Endothelial cell (in vitro differentiated cells): ENCODE results near the gene SLC28A1. TPM values are rescaled to one million over a fixed set of nuclear protein-coding genes. Genes with fewer than 3 reads are reported as not detected.

ENCODE experiments used
- DNase-seq: peaks from one replicate; pipeline ENCODE4 v3.0.0; 2021; ENCODE audit warnings: low spot score
- H3K27ac Mint-ChIP-seq: one replicate; pipeline ENCODE4 v1.8.0; 2021; ENCODE audit warnings: mixed read lengths, inconsistent platforms; ENCODE audit not compliant: unreplicated experiment
- H3K27me3 Mint-ChIP-seq: one replicate; pipeline ENCODE4 v1.8.0; 2021; ENCODE audit warnings: mild to moderate bottlenecking, moderate library complexity, mixed read lengths, inconsistent platforms; ENCODE audit not compliant: unreplicated experiment
- H3K36me3 Mint-ChIP-seq: one replicate; pipeline ENCODE4 v1.8.0; 2021; ENCODE audit warnings: mild to moderate bottlenecking, low read depth, mixed read lengths, inconsistent platforms; ENCODE audit not compliant: unreplicated experiment
- H3K4me1 Mint-ChIP-seq: one replicate; pipeline ENCODE4 v1.8.0; 2021; ENCODE audit warnings: mild to moderate bottlenecking, mixed read lengths, inconsistent platforms; ENCODE audit not compliant: unreplicated experiment
- H3K4me3 Mint-ChIP-seq: one replicate; pipeline ENCODE4 v1.8.0; 2021; ENCODE audit warnings: mild to moderate bottlenecking, mixed read lengths, inconsistent platforms; ENCODE audit not compliant: unreplicated experiment
- H3K9me3 Mint-ChIP-seq: one replicate; pipeline ENCODE4 v1.8.0; 2021; ENCODE audit warnings: mixed read lengths, inconsistent platforms; ENCODE audit not compliant: unreplicated experiment
- total RNA-seq: library from RNA; stranded (reverse); fragmentation: NEBNext Ultra II Directional; extraction: Animal tissue kit (Norgen Biotek cat#: 25700); gene quantifications from one replicate; pipeline ENCODE4 v1.2.1, GENCODE V29; 2021; ENCODE audit not compliant: unreplicated experiment
- TF ChIP-seq, protein P1 (sequence below): fragments of 200-600 bp; sonication (generic); IDR thresholded peaks from one replicate; pipeline ENCODE4 v1.5.0; 2021; ENCODE audit warnings: antibody characterized with exemption; ENCODE audit not compliant: unreplicated experiment

The SLC28A1 gene
- total RNA-seq, 1 donor from 2014 or later = not detected

GRCh38 chr15:84953726-84954125 lies 69.3 kb downstream of the SLC28A1 start:
- Mint-ChIP-seq H3K4me3 (no peak overlapping the region), H3K27ac (no peak overlapping the region), H3K36me3 (no peaks in the 10 kb centered on the region), H3K9me3 (no peaks in the 10 kb centered on the region), H3K27me3 (no peaks in the 10 kb centered on the region), H3K4me1 (peaks cover 24% of the 10 kb centered on the region)
- DNase-seq = no peak
- TF ChIP-seq, protein P1, sequence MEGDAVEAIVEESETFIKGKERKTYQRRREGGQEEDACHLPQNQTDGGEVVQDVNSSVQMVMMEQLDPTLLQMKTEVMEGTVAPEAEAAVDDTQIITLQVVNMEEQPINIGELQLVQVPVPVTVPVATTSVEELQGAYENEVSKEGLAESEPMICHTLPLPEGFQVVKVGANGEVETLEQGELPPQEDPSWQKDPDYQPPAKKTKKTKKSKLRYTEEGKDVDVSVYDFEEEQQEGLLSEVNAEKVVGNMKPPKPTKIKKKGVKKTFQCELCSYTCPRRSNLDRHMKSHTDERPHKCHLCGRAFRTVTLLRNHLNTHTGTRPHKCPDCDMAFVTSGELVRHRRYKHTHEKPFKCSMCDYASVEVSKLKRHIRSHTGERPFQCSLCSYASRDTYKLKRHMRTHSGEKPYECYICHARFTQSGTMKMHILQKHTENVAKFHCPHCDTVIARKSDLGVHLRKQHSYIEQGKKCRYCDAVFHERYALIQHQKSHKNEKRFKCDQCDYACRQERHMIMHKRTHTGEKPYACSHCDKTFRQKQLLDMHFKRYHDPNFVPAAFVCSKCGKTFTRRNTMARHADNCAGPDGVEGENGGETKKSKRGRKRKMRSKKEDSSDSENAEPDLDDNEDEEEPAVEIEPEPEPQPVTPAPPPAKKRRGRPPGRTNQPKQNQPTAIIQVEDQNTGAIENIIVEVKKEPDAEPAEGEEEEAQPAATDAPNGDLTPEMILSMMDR = no peak

- peak; percentile 70 for DNase-seq
- Mint-ChIP-seq H3K4me1 (peaks cover 32% of the 10 kb centered on the region), H3K27ac (no peak overlapping the region), H3K4me3 (no peak overlapping the region), H3K27me3 (no peaks in the 10 kb centered on the region), H3K9me3 (no peaks in the 10 kb centered on the region), H3K36me3 (no peaks in the 10 kb centered on the region)
- TF ChIP-seq, protein P1 = peak; percentile 67
Observed at GRCh38 chr15:84955089-84955848, 70.8 kb downstream of the SLC28A1 start.

- peak overlapping the region; percentile 7 for H3K27ac Mint-ChIP-seq
- H3K9me3 Mint-ChIP-seq = no peaks in the 10 kb centered on the region
- TF ChIP-seq, protein P1 = no peak
- H3K4me1 Mint-ChIP-seq = peaks cover 37% of the 10 kb centered on the region
- no peak for DNase-seq
- H3K27me3 Mint-ChIP-seq = no peaks in the 10 kb centered on the region
- H3K36me3 Mint-ChIP-seq = no peaks in the 10 kb centered on the region
- H3K4me3 Mint-ChIP-seq = no peak overlapping the region
Observed at GRCh38 chr15:84956199-84956598, 71.7 kb downstream of the SLC28A1 start.

- Mint-ChIP-seq H3K27me3 (peaks cover 3% of the 10 kb centered on the region), H3K9me3 (peaks cover 4% of the 10 kb centered on the region), H3K4me1 (peaks cover 24% of the 10 kb centered on the region), H3K4me3 (no peak overlapping the region), H3K36me3 (peaks cover 4% of the 10 kb centered on the region), H3K27ac (no peak overlapping the region)
- no peak for DNase-seq
- TF ChIP-seq, protein P1 = no peak
Observed at GRCh38 chr15:84960391-84961113, 76.1 kb downstream of the SLC28A1 start.

GRCh38 chr15:84961114-84961452 lies 76.6 kb downstream of the SLC28A1 start:
- H3K27ac Mint-ChIP-seq = no peak overlapping the region
- TF ChIP-seq, protein P1 = no peak
- H3K27me3 Mint-ChIP-seq = peaks cover 3% of the 10 kb centered on the region
- no peak for DNase-seq
- no peak overlapping the region for H3K4me3 Mint-ChIP-seq
- H3K36me3 Mint-ChIP-seq = peaks cover 4% of the 10 kb centered on the region
- peaks cover 19% of the 10 kb centered on the region for H3K4me1 Mint-ChIP-seq
- peaks cover 4% of the 10 kb centered on the region for H3K9me3 Mint-ChIP-seq
